SKM-1 treated with dmso at 0.1 percent for 144 hours (cell line): ENCODE measurements around the gene CCDC24.

Experiments used
- DNase-seq: peaks from one replicate; lab custom pipeline; 2025; ENCODE audit not compliant: unreplicated experiment; lab: John Stamatoyannopoulos, UW

The CCDC24 gene

GRCh38 chr1:43996733-43997115 is 5.3 kb downstream of the CCDC24 start:
- no peak for DNase-seq

GRCh38 chr1:43997295-43997999 is 6.0 kb downstream of the CCDC24 start:
- DNase-seq: no peak

GRCh38 chr1:43998000-43998378 is 6.6 kb downstream of the CCDC24 start:
- no peak for DNase-seq

DNA sequence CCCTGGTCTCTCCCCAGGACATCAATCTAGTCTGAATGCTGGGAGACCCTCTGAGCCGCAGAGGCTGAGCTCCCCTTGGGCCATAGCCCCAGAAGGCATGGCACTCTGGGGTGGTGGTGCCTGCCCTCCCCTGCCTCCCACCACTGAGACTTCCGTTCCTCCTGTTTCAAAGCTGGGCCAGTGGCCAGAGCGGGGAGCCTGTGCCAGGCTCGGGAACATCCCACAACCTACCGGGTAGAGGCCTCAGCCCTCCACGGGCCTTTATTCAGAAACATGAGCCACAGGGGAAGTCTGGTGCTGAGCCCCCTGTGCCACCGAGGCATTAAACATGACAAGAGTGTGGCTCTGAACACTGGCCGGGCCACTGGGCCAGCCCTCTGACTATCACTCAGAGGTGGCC is 8.1 kb downstream of the CCDC24 start:
- no peak for DNase-seq

DNA sequence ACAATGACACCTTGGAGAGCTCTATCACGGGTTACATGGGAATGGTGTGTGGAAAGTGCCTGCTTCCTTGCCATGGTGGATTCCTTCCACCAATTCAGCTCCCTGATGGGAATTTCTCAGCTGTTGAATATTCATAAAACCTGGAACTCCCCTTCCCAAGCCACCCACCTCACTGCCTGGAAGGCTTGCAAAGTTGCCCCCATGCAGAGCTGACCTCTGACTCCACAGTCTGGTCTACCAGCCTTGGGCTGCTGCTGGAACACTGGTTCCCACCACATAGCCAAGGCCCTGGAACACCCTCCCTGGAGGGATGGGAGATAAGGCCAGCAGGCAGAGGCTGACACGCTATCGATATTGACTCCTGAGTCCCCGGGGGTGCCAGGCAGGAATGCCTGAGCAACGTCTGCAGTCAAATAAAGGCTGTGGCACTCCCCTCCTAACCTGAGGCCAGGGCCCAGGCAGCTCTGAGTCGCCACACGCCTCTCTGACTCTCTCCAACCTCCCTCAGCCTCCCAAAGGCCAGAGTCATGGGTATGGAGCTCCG is 8.8 kb downstream of the CCDC24 start:
- DNase-seq: no peak

DNA sequence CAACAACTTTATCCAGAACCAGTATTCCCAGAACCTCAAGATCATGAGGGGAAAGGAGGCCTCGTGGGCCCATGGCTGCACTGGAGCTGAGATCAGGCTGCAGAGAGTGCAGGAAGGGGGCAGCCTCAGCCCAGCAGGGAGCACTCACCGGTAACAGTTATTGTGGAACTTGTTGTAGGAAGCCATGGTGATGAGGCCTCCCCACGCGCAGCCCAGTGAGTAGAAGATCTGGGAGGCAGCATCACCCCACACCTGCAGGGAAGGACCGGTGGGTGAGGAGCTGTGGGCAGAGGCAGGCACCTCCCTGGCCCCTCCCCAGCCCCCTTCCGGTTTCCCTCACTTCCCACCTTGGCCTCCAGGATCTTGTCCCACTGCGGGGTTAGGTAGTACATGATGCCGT is 10.8 kb downstream of the CCDC24 start:
- no peak for DNase-seq

DNA sequence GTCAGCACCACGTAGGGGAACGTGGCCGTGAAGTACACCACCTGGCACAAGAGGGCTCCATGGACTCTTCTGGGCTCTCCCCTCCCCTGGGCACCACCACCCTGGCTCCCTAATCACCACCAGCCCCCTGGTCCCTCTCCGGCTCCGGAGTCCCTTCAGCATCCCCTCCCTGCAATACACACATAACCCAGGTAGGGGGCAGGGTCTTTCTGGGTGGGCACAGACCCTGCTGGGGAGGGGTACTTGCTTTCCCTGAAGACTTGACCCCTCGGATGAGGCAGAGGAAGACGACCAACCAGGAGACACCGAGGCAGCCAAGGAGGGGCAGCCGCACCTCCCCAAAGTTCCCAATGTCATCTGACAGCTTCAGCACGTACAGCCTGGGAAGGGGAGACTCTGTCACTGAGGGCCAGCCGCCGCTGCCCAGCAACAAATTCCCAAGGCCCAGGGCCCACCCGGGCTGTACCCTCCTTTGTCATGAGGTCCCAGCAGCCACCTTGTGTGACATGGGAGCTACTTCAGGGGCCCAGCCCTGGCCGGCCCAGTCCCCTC is 11.3 kb downstream of the CCDC24 start:
- DNase-seq: no peak

GRCh38 chr1:44008259-44008658 is 16.9 kb downstream of the CCDC24 start:
- DNase-seq: no peak

DNA sequence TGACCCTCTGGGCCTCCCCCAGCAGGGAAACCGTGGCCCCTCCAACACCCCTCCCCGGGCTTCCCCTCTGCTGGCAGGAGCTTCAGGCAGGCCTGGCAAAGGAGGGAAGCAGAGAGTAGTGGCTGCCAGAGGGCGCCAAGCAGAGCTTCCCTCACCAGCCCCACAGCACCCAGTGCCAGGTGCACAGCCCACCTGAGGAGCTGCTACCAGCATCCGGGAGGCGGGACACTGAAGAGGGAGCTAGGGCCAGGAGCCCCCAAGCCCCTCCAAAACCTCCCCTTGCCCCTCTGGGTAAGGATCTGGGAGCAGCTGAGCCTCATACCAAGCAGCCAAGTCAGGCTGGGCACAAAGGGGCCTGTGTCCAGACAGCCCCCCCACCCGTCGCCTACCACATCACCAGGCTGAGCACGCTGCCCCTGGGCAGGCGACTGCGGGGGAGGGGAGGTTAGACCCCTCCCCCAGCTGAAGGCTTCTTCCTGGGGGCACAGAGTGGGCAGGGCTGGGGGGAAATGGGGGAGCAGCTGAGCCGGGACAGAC is 19.6 kb downstream of the CCDC24 start:
- DNase-seq: no peak

GRCh38 chr1:44012404-44012803 is 21.0 kb downstream of the CCDC24 start:
- DNase-seq: no peak

- DNase-seq: peak; percentile 22
Measured at GRCh38 chr1:44012941-44013609, 21.7 kb downstream of the CCDC24 start.

- DNase-seq: no peak
Measured at GRCh38 chr1:44013949-44014348, 22.6 kb downstream of the CCDC24 start.

DNA sequence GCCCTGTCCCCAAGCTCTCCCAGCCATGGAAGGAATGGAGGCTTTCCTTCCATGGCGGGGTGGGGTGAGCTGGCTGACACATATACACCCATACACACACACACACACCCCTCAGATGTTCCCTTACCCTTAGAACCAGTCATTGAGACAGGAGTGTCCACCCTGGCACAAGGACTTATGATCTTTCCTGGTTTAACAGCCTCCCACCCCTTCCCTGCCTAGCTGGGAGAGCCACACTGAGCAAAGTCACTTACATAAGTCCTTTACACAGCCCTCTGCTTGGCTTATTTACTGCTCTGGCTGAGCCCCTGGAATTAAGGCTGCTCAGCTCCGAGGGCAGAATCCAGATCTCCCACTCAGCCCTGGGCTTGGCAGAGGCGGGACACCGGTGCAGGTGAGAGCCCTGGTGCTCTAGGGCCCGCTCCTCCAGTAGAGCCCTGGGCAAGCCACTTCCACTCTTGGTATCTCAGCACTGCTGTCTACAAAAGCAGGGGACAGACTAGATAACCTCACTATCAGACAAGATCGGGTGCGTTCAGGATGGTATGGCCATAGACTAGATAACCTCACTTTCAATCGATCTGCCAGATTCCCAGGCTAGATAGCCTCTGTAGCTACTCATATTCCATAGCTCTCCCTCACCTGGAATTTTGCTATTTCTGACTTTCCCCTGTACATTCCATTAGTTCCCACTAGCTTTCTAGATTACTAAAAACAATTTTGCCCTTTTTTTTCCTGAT is 23.1 kb downstream of the CCDC24 start:
- no peak for DNase-seq

- no peak for DNase-seq
Measured at GRCh38 chr1:44015206-44015605, 23.8 kb downstream of the CCDC24 start.

DNA sequence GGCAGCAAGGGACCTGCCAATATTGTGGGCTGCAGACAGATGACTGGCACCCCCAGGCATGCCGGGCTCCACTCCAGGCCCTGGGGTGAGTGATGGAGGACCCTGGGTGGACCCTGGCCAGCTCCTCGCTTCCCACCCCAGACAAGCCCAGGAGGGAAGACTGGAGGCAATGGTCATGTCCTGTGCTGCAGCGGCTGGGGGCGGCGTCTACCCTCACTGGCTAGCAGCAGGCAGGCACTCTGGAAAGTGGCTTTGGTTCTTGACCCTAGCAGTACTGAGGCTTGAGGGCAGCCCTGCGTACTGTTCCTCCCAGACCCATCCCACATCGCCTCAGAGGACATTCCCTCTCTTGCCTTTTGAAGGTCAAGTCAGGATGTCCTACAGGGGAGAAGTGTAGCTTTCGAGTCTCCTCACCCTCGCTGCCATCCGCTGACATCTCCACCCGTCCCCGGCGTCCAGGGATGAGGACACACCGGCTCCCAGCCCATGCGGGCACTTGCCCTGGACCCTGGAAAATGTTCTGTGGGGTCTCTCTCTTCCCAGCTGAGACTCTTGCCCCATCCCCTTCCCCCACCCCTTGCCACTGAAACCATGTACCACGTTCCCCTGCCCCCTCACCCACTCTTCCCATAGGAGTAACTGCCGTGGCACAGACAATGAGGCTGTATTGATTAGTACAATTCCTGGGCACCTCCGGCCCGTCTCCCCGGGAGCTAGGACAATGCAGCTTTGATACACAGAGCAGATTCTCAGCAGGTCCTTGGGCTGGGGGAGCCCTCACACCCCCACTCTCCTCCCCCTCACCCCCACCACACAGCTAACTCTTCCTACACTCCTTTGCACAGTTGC is 24.9 kb downstream of the CCDC24 start:
- DNase-seq: no peak

GRCh38 chr1:44016890-44017400 is 25.5 kb downstream of the CCDC24 start:
- no peak for DNase-seq

DNA sequence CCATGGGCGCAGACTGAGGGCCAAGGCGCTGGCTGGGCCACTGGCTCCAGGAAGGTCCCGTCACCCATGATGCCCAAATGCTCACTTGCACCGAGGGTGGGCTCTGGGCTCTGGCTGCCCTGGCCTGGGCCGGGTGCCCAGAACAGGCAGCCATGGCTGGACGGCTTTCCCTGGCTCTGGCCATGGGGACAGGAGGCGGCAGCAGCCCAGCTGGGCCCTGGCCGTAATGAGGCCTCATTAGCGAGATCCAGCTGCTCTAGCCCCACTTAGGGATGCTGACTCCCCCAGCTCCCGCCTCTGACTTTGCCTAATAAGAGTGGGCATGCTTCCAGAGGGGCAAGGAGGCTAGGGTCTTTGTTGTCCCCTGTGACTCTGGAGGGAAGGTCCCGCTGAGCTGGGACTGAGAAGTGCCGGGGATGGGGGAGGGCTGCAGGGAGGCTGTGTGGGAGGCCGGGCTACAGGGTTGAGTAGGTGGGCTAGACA is 28.1 kb downstream of the CCDC24 start:
- no peak for DNase-seq

GRCh38 chr1:44020464-44020863 is 29.1 kb downstream of the CCDC24 start:
- no peak for DNase-seq

GRCh38 chr1:44021156-44021555 is 29.8 kb downstream of the CCDC24 start:
- no peak for DNase-seq
